Activated naive CD8-positive, alpha-beta T cell (primary cell): Measurements from ENCODE around the gene NAV3.

Experiments
- H3K27ac Mint-ChIP-seq: one replicate; pipeline ENCODE4 v1.8.0; 2021; ENCODE audit warnings: mixed read lengths
- H3K27me3 Mint-ChIP-seq: one replicate; pipeline ENCODE4 v1.8.0; 2021; ENCODE audit warnings: mixed read lengths
- H3K36me3 Mint-ChIP-seq: one replicate; pipeline ENCODE4 v1.8.0; 2021; ENCODE audit warnings: mixed read lengths
- H3K4me1 Mint-ChIP-seq: one replicate; pipeline ENCODE4 v1.8.0; 2021; ENCODE audit warnings: low read depth, mixed read lengths
- H3K4me3 Mint-ChIP-seq: one replicate; pipeline ENCODE4 v1.8.0; 2021; ENCODE audit warnings: mild to moderate bottlenecking, mixed read lengths
- H3K9me3 Mint-ChIP-seq: one replicate; pipeline ENCODE4 v1.8.0; 2021; ENCODE audit warnings: low read depth, mixed read lengths

NAV3 gene

DNA sequence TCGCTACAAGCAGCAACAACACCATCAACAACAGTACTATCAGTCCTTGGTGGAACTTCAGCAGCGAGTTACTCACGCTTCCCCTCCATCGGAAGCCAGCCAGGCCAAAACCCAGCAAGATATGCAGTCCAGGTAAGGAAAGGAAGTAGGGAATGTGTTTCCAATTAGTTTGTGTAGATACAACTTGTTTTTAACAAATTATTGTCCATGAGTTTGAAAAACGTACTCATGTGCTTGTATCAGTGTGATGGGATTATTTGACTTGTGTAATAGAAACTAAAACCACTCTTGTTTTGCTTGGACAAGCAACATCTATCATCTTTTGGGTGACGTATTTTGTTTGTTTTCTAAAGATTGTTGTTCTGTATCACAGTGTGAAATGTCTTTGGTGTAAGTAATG lies 137.9 kb downstream of the NAV3 start:
- Mint-ChIP-seq H3K27me3 (no peaks in the 10 kb centered on the region), H3K36me3 (no peaks in the 10 kb centered on the region), H3K4me3 (no peak overlapping the region), H3K4me1 (no peaks in the 10 kb centered on the region), H3K27ac (no peak overlapping the region), H3K9me3 (no peaks in the 10 kb centered on the region)

DNA sequence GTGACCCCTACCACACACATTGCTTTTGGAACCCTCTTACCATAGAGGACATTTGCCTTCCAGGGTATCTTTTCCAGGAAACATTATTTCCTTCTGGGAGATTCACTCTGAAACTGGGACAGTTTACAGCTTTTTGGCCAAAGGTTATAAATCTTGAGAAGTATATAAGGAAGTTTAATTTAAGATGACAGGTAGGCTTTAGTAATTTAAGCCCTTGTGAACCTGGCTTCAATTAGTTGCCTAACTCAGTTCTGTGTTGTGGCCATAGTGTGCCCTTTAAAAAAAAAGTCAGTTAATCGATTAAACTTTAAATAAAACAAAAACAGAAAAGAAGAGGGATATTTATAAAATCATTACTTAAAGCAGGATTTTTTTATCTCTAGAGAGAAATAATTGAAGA lies 142.9 kb downstream of the NAV3 start:
- no peaks in the 10 kb centered on the region for H3K27me3 Mint-ChIP-seq
- no peak overlapping the region for H3K4me3 Mint-ChIP-seq
- no peak overlapping the region for H3K27ac Mint-ChIP-seq
- H3K9me3 Mint-ChIP-seq: peaks cover 3% of the 10 kb centered on the region
- H3K36me3 Mint-ChIP-seq: no peaks in the 10 kb centered on the region
- H3K4me1 Mint-ChIP-seq: no peaks in the 10 kb centered on the region

DNA sequence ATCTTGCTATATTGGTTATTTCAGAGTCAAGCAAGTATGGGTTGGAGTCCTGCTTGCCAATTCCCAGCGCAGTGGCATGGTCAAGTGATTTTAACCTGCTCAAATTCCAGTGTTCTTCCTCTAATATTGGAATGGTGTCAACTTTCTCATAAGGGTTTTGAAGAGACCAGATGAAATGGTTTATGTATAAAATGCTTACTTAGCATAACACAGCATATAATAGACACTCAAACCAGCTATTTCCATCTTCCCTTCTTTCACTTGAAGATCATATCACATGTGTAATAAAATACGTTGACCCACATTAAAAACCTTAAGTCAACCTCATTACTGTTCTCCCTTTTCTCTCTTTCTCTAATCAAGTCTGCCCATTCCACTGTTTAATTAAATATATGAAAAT lies 144.0 kb downstream of the NAV3 start:
- Mint-ChIP-seq H3K9me3 (peaks cover 3% of the 10 kb centered on the region), H3K27ac (no peak overlapping the region), H3K4me1 (no peaks in the 10 kb centered on the region), H3K27me3 (no peaks in the 10 kb centered on the region), H3K36me3 (no peaks in the 10 kb centered on the region), H3K4me3 (no peak overlapping the region)

DNA sequence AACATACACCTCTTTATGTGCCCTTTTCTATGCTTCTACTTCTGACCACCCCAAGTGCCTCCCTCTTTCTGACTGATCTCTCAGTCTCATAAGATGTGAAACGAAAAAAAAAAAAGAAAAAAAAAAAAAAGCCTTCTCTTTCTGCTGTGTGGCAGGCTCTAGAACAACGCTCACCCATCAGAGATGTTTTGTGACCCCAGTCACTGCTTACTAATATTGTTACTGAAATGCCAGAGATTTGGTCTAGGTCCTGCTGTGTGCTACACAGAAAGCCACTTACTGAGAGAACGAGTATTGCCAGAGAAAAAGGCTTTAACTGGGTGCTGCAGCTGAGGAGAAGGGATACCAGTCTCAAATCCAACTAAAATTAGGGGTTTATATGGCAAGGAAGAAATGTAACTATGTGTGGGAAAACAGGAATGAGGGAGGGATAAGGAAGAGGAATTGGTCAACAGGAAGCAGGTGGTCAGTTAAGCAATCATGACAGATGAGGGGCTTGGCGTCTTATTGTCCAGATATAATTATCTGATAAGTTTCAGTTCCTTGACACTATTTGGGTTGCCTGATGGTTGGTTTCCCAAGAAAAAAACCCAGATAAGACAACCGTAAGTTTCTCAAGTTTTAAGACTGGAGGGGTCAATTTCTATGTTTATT lies 149.0 kb downstream of the NAV3 start:
- Mint-ChIP-seq H3K9me3 (peaks cover 3% of the 10 kb centered on the region), H3K27me3 (no peaks in the 10 kb centered on the region), H3K4me3 (no peak overlapping the region), H3K36me3 (no peaks in the 10 kb centered on the region), H3K4me1 (no peaks in the 10 kb centered on the region), H3K27ac (no peak overlapping the region)

DNA sequence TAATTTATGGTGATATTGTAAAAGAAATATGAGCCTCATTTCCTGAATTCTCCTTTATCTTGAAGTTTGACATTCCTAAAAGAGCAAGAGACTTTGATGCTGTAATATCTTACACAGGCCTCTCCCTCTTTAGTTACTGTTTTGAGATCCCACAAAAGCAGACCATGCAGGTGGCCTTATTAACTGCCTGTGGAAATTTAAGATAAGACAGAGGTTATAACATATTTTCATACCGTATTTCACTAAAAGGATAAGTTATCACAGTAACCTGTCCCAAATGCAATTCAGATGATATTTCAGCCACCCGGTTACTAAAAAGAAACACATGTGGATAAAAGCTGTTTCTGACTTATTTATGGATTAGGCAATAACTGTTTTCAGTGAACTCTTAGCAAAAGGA lies 150.1 kb downstream of the NAV3 start:
- Mint-ChIP-seq H3K36me3 (no peaks in the 10 kb centered on the region), H3K27ac (no peak overlapping the region)

DNA sequence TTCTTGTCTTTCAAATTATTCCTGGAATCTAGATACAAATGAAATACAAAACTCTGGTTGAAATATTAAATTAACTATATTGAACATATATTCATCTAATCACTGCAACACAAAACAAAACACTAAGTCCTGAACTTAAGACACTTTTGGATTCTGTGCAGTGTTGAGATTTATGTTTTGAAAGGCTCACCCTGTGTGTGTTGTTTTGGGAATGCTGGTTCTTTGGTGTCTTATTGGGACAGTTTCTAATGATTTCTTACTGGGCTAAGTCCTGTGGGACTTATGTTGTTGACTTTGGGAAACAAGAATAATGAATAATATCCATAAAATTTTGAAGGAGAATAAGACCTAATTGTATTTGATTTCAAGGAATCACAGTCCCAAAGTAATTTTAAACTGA lies 153.2 kb downstream of the NAV3 start:
- Mint-ChIP-seq H3K4me1 (no peaks in the 10 kb centered on the region), H3K27ac (no peak overlapping the region), H3K27me3 (no peaks in the 10 kb centered on the region), H3K4me3 (no peak overlapping the region), H3K36me3 (no peaks in the 10 kb centered on the region), H3K9me3 (peaks cover 6% of the 10 kb centered on the region)

More for the DNA sequence above, 150.1 kb downstream of the NAV3 start:
- Mint-ChIP-seq H3K4me1 (no peaks in the 10 kb centered on the region), H3K9me3 (peaks cover 3% of the 10 kb centered on the region), H3K27me3 (no peaks in the 10 kb centered on the region), H3K4me3 (no peak overlapping the region)

DNA sequence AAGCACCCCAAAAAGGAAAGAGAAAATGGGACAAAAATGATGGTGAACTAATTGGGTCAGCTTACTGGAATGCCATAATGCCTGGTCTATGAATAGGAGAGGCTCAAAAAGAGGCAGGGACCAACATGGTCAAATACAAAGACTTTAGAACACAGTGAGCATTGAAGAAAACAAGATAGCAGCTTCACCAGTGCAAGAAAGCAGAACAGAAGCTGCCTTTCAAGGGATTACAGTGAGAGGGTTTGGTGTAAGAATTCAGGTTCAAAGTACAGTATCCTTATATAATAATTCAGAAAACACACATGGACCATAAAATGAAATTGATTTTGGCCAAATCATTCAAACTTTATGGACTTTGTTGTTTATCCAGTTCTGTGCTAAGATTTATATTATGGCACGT lies 162.1 kb downstream of the NAV3 start:
- Mint-ChIP-seq H3K9me3 (peaks cover 12% of the 10 kb centered on the region), H3K27ac (no peak overlapping the region), H3K27me3 (no peaks in the 10 kb centered on the region), H3K4me3 (no peak overlapping the region), H3K36me3 (no peaks in the 10 kb centered on the region), H3K4me1 (no peaks in the 10 kb centered on the region)

DNA sequence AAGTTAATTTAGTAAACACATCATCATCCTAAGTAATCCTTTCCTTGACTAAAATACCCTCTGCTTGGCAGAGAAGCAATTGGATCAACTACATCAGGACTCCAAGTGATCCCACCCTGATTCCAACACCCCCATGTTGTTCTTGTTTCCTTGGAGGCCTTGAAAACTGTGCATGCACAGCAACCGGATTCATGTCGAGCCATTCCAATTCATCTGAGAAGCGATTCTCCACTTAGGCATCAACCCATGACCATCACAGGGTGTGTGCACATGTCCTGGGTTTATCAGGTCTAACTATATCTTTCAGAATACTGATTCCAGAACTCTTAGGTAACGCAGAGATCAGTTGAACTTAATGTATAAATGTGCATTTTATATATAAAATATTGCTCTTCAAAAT lies 163.0 kb downstream of the NAV3 start:
- no peaks in the 10 kb centered on the region for H3K27me3 Mint-ChIP-seq
- no peak overlapping the region for H3K4me3 Mint-ChIP-seq
- H3K4me1 Mint-ChIP-seq: no peaks in the 10 kb centered on the region
- H3K27ac Mint-ChIP-seq: no peak overlapping the region
- no peaks in the 10 kb centered on the region for H3K36me3 Mint-ChIP-seq
- H3K9me3 Mint-ChIP-seq: peaks cover 7% of the 10 kb centered on the region

DNA sequence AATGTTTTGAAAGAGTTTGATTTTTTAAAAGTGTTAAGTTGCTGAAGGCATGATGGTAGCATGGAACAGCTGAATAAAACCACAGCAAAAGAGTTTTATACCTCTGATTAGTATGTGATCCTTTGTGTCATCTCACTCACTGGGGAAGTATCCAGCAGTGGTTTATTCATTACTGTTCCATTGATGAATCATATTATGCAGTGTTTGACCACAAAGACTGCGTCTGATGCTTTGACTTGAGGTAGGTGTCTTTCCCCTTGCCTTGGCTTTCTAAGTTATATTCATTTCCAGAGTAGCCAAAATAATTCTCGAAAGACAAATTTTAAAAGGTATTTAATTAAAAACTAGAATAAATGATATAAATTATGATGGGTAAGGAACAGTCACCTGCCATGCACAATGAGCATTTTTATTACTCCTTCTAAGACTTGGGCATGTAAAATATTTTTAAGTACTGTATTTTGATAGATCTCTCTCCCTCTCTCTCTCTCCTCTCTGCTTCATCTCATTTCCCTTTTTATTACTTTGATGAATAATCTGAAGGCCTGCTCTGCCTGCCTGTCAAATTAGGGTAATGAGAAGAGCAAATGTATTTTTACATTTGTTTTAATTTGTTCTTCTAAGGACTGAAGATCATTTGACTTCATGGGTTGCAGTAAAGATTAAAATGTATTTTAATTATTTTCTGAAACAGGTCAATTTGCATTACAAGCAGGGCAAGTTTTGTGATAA lies 164.9 kb downstream of the NAV3 start:
- Mint-ChIP-seq H3K27ac (no peak overlapping the region), H3K9me3 (peaks cover 5% of the 10 kb centered on the region), H3K36me3 (no peaks in the 10 kb centered on the region), H3K4me3 (no peak overlapping the region), H3K4me1 (no peaks in the 10 kb centered on the region), H3K27me3 (no peaks in the 10 kb centered on the region)

DNA sequence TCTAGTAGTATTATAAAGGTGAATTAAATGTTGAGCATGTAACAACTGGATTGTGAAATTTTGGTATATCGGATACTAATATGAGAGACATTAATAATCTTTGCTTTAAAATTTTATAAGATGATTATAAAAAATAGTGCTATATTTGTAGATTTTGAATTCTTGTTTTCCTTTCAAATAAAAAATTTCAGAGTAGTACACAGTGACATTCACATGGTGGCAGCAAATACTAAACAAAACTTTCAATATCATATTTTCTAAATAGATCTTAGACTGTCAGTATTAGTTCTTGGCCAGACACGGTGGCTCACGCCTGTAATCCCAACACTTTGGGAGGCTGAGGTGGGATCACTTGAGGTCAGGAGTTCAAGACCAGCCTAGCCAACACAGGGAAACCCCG lies 166.0 kb downstream of the NAV3 start:
- no peak overlapping the region for H3K27ac Mint-ChIP-seq
- no peaks in the 10 kb centered on the region for H3K27me3 Mint-ChIP-seq
- H3K4me1 Mint-ChIP-seq: no peaks in the 10 kb centered on the region
- peaks cover 5% of the 10 kb centered on the region for H3K9me3 Mint-ChIP-seq
- H3K4me3 Mint-ChIP-seq: no peak overlapping the region
- H3K36me3 Mint-ChIP-seq: no peaks in the 10 kb centered on the region

DNA sequence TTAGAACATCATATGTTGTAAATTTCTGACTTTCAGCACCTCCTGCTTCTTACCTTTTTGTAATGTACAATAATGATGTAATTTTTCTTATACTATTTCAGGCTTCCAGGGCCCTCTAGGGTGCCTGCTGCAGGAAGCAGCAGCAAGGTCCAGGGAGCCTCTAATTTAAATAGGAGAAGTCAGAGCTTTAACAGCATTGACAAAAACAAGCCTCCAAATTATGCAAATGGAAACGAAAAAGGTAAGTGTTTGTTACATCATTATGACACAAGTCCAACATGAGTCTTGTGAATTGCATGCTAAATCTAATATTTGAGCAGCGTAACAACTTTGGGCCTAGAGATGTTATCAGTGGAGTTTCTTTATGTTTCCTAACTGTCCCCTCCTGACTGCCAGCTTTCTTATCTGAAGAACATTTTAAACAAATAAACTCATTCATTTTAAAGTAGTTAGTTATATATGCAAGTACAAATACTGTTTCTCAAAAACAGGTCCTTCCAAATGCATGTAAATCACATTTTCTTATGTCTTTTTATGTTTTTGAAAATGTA lies 167.6 kb downstream of the NAV3 start:
- no peak overlapping the region for H3K27ac Mint-ChIP-seq
- H3K9me3 Mint-ChIP-seq: no peaks in the 10 kb centered on the region
- no peak overlapping the region for H3K4me3 Mint-ChIP-seq
- no peaks in the 10 kb centered on the region for H3K4me1 Mint-ChIP-seq
- H3K27me3 Mint-ChIP-seq: no peaks in the 10 kb centered on the region
- H3K36me3 Mint-ChIP-seq: no peaks in the 10 kb centered on the region

DNA sequence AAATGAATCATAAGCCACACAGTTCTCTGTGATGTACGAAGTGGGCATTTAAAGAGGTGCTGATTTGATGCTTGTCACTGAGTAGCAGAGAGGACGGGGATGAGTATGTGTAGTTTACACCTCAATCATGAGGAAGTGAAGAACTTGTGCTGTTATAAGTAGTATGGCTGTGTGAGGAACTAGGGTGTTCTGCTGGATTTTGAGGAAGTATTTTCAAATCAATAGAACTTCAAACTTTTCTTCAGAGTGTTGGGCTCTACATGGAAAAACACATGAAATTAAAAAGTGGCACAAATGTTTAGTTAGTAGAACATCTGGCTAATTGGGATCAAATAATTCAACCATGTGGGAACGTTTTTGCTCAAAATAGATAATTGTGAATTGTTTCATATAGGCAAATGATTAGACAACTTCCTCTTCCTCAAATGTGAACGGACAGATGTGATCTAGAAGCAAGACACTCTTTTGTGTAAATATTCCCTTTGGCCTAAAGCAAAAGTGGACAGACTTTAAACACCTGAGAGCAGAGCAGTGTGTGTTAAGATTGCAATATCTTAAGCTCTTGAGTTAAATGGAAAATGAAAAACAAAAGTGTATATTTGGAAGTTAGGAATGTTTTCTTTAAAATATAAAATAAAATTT lies 168.5 kb downstream of the NAV3 start:
- Mint-ChIP-seq H3K36me3 (no peaks in the 10 kb centered on the region), H3K27ac (no peak overlapping the region), H3K27me3 (no peaks in the 10 kb centered on the region), H3K9me3 (no peaks in the 10 kb centered on the region), H3K4me1 (no peaks in the 10 kb centered on the region), H3K4me3 (no peak overlapping the region)

DNA sequence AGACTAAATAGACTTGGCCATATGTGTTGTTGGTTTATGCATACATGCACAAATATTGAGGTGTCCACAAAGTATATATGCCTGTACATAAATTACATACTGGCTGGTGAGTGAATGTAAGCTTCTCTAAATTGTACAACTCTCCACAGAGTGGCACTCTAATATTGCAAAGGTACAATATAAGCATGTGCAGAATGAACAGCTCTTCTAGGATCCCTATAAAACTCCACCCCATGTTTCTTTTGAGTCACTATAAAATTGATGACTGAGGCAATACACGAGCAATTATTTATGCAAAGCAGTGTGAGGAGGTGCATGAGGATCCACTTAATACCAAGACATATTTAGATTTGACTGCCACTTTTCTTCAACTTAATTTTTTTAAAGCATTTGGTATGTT lies 172.2 kb downstream of the NAV3 start:
- Mint-ChIP-seq H3K9me3 (no peaks in the 10 kb centered on the region), H3K36me3 (no peaks in the 10 kb centered on the region), H3K27ac (no peak overlapping the region), H3K4me1 (no peaks in the 10 kb centered on the region), H3K27me3 (no peaks in the 10 kb centered on the region), H3K4me3 (no peak overlapping the region)

DNA sequence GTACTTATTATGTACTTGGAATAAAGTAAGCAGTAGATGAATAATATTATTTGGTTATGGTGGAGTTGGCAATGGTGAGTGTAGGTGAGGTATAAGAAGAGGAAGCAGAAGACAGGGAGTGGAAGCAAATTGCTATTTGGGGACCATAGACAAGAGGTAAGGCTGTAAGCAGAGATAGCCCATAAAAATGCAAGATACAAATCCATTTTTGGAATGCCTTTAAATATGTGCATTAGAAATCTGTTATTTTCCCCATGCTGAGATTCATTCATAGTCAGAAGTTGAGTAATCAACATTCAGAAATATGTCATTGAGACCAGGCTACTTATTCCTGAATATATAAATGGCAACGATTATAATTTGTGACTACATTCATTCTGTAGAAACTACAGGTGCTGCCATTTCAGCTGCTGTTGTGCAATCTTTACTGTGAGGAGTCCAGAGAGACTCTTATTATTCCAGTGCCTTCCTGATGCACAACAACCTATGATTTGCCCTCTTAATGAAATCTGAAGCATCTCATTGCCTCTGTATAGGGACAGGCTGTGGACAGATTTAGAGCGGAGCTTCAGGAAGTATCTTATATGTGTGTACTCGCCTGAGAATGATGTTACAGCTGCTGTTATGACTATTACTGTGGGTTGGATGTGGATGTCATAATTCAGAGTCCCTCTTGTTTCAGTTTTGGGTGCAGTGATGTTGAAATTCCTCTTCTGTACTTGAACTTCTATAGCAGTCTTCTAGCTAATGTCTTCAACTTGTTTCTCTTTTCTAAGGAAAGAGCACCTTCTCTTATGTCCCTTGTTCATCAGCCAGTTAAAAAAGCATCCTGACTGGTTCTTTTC lies 173.8 kb downstream of the NAV3 start:
- Mint-ChIP-seq H3K4me1 (no peaks in the 10 kb centered on the region), H3K27ac (no peak overlapping the region), H3K36me3 (no peaks in the 10 kb centered on the region), H3K4me3 (no peak overlapping the region), H3K27me3 (no peaks in the 10 kb centered on the region), H3K9me3 (no peaks in the 10 kb centered on the region)

DNA sequence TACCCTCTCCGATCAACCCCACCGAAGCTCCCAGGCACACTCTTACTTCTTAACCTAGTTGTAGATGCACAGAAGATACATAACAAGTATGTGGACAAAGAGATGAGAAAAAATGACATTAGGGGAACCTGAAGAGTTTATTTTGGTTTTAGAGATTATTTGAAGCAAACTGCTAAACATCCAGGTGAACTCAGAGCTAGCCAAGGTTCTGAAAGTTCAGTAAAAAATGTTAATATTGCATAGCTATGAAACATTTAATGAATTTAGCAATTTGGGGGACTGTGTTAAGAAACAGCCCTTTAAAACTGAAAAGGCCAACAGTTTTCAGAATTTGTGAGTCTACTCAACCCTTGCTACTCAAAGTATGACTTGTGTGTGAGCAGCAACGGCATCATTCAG lies 174.4 kb downstream of the NAV3 start:
- H3K4me3 Mint-ChIP-seq: no peak overlapping the region
- H3K36me3 Mint-ChIP-seq: no peaks in the 10 kb centered on the region
- no peaks in the 10 kb centered on the region for H3K4me1 Mint-ChIP-seq
- no peaks in the 10 kb centered on the region for H3K9me3 Mint-ChIP-seq
- H3K27me3 Mint-ChIP-seq: no peaks in the 10 kb centered on the region
- H3K27ac Mint-ChIP-seq: no peak overlapping the region
